ENCODE results near the gene IGFL4.

DNA sequence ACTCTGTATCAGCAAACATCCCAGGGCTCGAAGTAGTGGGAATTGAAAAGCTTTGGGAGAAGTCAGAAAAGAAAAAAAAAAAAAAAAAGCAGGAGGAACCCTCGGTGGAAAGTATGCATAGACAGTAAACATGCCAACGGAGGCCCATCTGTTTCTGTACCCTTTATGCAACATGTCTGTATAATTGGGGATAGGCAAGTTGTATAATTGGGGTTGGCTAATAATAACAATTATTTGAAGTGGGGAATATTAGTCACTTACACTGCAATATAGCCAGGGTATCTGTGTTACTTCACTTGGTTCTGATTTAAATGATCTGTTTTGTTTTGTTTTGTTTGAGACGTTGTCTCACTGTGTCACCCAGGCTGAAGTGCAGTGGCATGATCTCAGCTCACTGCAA is 12.1 kb upstream of the IGFL4 start:
- TF ChIP-seq, protein P1, sequence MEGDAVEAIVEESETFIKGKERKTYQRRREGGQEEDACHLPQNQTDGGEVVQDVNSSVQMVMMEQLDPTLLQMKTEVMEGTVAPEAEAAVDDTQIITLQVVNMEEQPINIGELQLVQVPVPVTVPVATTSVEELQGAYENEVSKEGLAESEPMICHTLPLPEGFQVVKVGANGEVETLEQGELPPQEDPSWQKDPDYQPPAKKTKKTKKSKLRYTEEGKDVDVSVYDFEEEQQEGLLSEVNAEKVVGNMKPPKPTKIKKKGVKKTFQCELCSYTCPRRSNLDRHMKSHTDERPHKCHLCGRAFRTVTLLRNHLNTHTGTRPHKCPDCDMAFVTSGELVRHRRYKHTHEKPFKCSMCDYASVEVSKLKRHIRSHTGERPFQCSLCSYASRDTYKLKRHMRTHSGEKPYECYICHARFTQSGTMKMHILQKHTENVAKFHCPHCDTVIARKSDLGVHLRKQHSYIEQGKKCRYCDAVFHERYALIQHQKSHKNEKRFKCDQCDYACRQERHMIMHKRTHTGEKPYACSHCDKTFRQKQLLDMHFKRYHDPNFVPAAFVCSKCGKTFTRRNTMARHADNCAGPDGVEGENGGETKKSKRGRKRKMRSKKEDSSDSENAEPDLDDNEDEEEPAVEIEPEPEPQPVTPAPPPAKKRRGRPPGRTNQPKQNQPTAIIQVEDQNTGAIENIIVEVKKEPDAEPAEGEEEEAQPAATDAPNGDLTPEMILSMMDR (IDR thresholded peaks at IDR 0.05) = no peak
- no peak for TF ChIP-seq POLR2A (IDR thresholded peaks at IDR 0.05)
